Measurements from ENCODE around the gene MED26. TPM values are rescaled to one million over a fixed set of nuclear protein-coding genes. Genes with fewer than 3 reads are reported as not detected.

The MED26 gene
- total and polyA plus RNA-seq, 10 of the 15 experiments (the other 5 are each of a cell fraction or from before 2014, with no cell fraction given): 1.1 to 21.4 (median 9.7) TPM

GRCh38 chr19:16660763-16661479 is 32.9 kb upstream of the MED26 start, which contains the start of gene TMEM38A (continued):
- TF ChIP-seq USF2 (IDR thresholded peaks at IDR 0.05; ENCODE audit: borderline replicate concordance, low read depth, low read length) (no peak), E4F1 (IDR thresholded peaks at IDR 0.05; ENCODE audit: borderline replicate concordance, partially characterized antibody) (no peak), HDAC6 (IDR thresholded peaks at IDR 0.05; ENCODE audit: unreplicated experiment) (no peak), MXI1 (IDR thresholded peaks at IDR 0.05; ENCODE audit: low read depth, low read length) (no peak), IRF5 (IDR thresholded peaks at IDR 0.05; ENCODE audit: borderline replicate concordance) (no peak), RELB (IDR thresholded peaks at IDR 0.05; ENCODE audit: low read depth) (no peak), E2F4 (IDR thresholded peaks at IDR 0.05; ENCODE audit: low read depth, low read length) (no peak), PRDM15 (CRISPR knock-in tag; IDR thresholded peaks at IDR 0.05) (no peak), CEBPZ (IDR thresholded peaks at IDR 0.05; ENCODE audit: low read depth, low read length) (no peak), RBBP5 (conservative IDR thresholded peaks at IDR 0.05) (no peak), ASH2L (IDR thresholded peaks at IDR 0.05; ENCODE audit: borderline replicate concordance, low read depth) (no peak)

All from GM12878 (cell line).